Esophagus squamous epithelium (tissue), 4 donors: ENCODE data around the gene UPK1B.

Experiments used
- CTCF ChIP-seq, 6 experiments: fragments of 450-650 bp in 4 of 6; fragments of 200-600 bp in 2 of 6; sonication (generic) in 2 of 6; IDR thresholded peaks; one replicate each; pipeline ENCODE4 v1.5.1; 2016 to 2019; ENCODE audit warnings: antibody characterized with exemption in 6 of 6, mild to moderate bottlenecking in 4 of 6, moderate library complexity in 4 of 6
- POLR2A ChIP-seq, 4 donors: fragments of 450-650 bp; IDR thresholded peaks; one replicate each; pipeline ENCODE4 v1.6.1; 2017; ENCODE audit warnings: antibody characterized with exemption in 4 of 4, mild to moderate bottlenecking in 4 of 4, moderate library complexity in 3 of 4

GRCh38 chr3:119147494-119147893 lies 25.9 kb upstream of the UPK1B start:
- no peak for TF ChIP-seq POLR2A (IDR thresholded peaks at IDR 0.05)
- TF ChIP-seq CTCF (IDR thresholded peaks at IDR 0.05) = no peak
